Measurements from ENCODE around the gene ARID3C. TPM values are rescaled to one million over a fixed set of nuclear protein-coding genes. Genes with fewer than 3 reads are reported as not detected.
A peak's percentile ranks its signal among the peaks of the same experiment; 100 is the strongest.

ARID3C gene
- 4.7 and 5.3 TPM in 2 replicates for total RNA-seq (ENCODE audit: low replicate concordance)

GRCh38 chr9:34628656-34629490, at the start of gene ARID3C:
ARID3C (minus strand) TSS chr9:34629066; CDS start chr9:34628014, 1,052 bp downstream.
- no peaks in the 10 kb centered on the region for H4K20me1 ChIP-seq (ENCODE audit: low read depth)
- H3K4me3 ChIP-seq, result peak within 1 kb of the TSS; percentile 66
- H3K9me3 ChIP-seq (ENCODE audit: low read depth), result no peaks in the 10 kb centered on the region
- H3K27me3 ChIP-seq, result peaks cover 70% of the 10 kb centered on the region
- Mint-ChIP-seq H3K4me1 (peaks cover 19% of the 10 kb centered on the region), H3K4me3 (peak within 1 kb of the TSS; percentile 84), H3K9me3 (peaks cover 2% of the 10 kb centered on the region), H3K36me3 (no peaks in the 10 kb centered on the region), H3K27me3 (ENCODE audit: insufficient read depth, low read depth) (peaks cover 50% of the 10 kb centered on the region), H3K27ac (no peak within 1 kb of the TSS)
- H2AFZ ChIP-seq (replicated peaks), result peak within 1 kb of the TSS; percentile 75
- H3K27ac ChIP-seq, result no peak within 1 kb of the TSS
- no peaks in the 10 kb centered on the region for H3K79me2 ChIP-seq (ENCODE audit: low read depth)
- H3K9ac ChIP-seq, result no peak within 1 kb of the TSS
- peak within 1 kb of the TSS; percentile 97 for H3K4me2 ChIP-seq
- DNase-seq (ENCODE audit: low spot score), result peak; percentile 80
- H3K36me3 ChIP-seq, result no peaks in the 10 kb centered on the region
- TF ChIP-seq EZH2phosphoT487 (IDR thresholded peaks at IDR 0.05) (no peak), EZH2 (IDR thresholded peaks at IDR 0.05) (peak; percentile 48), CTCF (IDR thresholded peaks at IDR 0.05) (peak; percentile 11)
- peaks cover 66% of the 10 kb centered on the region for H3K4me1 ChIP-seq
- peaks cover 45% of the 10 kb centered on the region for H3F3A ChIP-seq (ENCODE audit: low read depth)

GRCh38 chr9:34675869-34676268, 47.0 kb upstream of the ARID3C start:
- Histone ChIP-seq H4K20me1 (ENCODE audit: low read depth) (no peaks in the 10 kb centered on the region), H3K79me2 (ENCODE audit: low read depth) (no peaks in the 10 kb centered on the region), H3K4me3 (no peak overlapping the region), H3K4me2 (no peak overlapping the region), H3K9me3 (ENCODE audit: low read depth) (no peaks in the 10 kb centered on the region), H3F3A (ENCODE audit: low read depth) (no peaks in the 10 kb centered on the region), H3K27me3 (no peaks in the 10 kb centered on the region), H3K36me3 (no peaks in the 10 kb centered on the region), H2AFZ (replicated peaks) (no peak overlapping the region), H3K4me1 (no peaks in the 10 kb centered on the region), H3K27ac (no peak overlapping the region), H3K9ac (no peak overlapping the region)
- Mint-ChIP-seq H3K27me3 (ENCODE audit: insufficient read depth, low read depth) (peaks cover 6% of the 10 kb centered on the region), H3K9me3 (no peaks in the 10 kb centered on the region), H3K27ac (no peak overlapping the region), H3K36me3 (peaks cover 4% of the 10 kb centered on the region), H3K4me1 (peaks cover 6% of the 10 kb centered on the region), H3K4me3 (no peak overlapping the region)
- DNase-seq (ENCODE audit: low spot score), result no peak
- TF ChIP-seq CTCF (IDR thresholded peaks at IDR 0.05) (no peak), EZH2phosphoT487 (IDR thresholded peaks at IDR 0.05) (no peak), EZH2 (IDR thresholded peaks at IDR 0.05) (no peak)

- Histone ChIP-seq H3K9me3 (ENCODE audit: low read depth) (no peaks in the 10 kb centered on the region), H3K36me3 (no peaks in the 10 kb centered on the region), H3F3A (ENCODE audit: low read depth) (no peaks in the 10 kb centered on the region), H3K27me3 (no peaks in the 10 kb centered on the region), H3K27ac (no peak overlapping the region), H3K4me3 (no peak overlapping the region), H3K9ac (no peak overlapping the region), H4K20me1 (ENCODE audit: low read depth) (no peaks in the 10 kb centered on the region), H3K4me1 (no peaks in the 10 kb centered on the region), H2AFZ (replicated peaks) (no peak overlapping the region), H3K79me2 (ENCODE audit: low read depth) (no peaks in the 10 kb centered on the region), H3K4me2 (no peak overlapping the region)
- H3K4me1 Mint-ChIP-seq, result peaks cover 6% of the 10 kb centered on the region
- H3K4me3 Mint-ChIP-seq, result no peak overlapping the region
- peaks cover 1% of the 10 kb centered on the region for H3K36me3 Mint-ChIP-seq
- no peak overlapping the region for H3K27ac Mint-ChIP-seq
- H3K9me3 Mint-ChIP-seq, result no peaks in the 10 kb centered on the region
- peaks cover 7% of the 10 kb centered on the region for H3K27me3 Mint-ChIP-seq (ENCODE audit: insufficient read depth, low read depth)
- peak; percentile 91 for DNase-seq (ENCODE audit: low spot score)
- TF ChIP-seq EZH2phosphoT487 (IDR thresholded peaks at IDR 0.05) (peak; percentile 27), CTCF (IDR thresholded peaks at IDR 0.05) (peak; percentile 83), EZH2 (IDR thresholded peaks at IDR 0.05) (no peak)
Measured at GRCh38 chr9:34675048-34675714, 46.3 kb upstream of the ARID3C start.
